ENCODE measurements around the gene SEC24C.
A peak's percentile ranks its signal among the peaks of the same experiment; 100 is the strongest.

Gene SEC24C

DNA sequence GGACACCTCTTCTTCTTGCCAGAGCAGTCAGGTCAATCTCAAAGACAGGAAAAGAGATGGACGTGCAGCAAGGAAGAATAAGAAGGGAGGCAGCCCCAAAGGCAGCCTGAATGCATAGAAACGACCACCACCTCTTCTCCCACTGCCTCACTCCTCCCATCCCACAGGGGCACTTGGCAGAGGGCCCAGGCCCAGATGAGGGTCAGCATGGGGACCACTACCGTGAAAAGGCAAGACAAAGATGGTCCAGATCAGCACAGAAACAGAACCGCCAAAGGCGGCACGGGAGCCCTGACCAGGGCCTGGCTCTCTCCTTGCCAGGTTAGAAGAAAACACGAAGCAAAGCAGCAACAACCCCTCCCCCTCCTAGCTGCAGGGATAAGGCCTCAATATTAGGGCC, 69.2 kb downstream of the SEC24C start:
- DNase-seq (ENCODE audit: low spot score), result no peak

DNA sequence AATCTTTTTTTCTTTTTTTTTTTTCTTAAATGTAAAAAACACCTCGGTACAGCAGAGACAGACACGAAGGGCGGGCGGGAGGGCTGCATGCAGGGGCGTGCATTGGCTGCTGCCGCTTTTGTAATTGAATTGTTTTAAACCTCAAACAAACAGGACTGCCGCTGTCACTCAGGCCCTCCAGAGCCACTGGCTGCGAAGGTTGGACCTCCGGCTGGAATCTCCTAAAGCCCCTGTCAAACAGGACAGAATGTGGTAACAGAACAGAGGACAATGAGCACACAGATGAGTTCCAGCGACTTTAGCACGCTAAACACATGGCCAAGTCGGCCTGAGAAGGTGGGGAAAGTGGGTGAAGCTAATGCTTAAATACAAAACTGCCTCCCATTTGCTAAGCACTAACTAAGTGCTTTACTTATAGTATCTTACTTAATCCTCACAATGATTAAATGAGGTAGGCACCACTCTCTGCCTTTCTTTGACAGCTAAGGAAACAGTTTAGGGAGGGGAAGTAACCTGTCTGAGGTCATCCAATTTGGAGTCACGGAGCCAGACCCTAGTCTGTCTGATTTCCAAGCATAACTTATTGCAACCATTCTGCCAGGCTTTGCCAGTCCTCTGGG, 70.2 kb downstream of the SEC24C start:
- DNase-seq (ENCODE audit: low spot score), result no peak

DNA sequence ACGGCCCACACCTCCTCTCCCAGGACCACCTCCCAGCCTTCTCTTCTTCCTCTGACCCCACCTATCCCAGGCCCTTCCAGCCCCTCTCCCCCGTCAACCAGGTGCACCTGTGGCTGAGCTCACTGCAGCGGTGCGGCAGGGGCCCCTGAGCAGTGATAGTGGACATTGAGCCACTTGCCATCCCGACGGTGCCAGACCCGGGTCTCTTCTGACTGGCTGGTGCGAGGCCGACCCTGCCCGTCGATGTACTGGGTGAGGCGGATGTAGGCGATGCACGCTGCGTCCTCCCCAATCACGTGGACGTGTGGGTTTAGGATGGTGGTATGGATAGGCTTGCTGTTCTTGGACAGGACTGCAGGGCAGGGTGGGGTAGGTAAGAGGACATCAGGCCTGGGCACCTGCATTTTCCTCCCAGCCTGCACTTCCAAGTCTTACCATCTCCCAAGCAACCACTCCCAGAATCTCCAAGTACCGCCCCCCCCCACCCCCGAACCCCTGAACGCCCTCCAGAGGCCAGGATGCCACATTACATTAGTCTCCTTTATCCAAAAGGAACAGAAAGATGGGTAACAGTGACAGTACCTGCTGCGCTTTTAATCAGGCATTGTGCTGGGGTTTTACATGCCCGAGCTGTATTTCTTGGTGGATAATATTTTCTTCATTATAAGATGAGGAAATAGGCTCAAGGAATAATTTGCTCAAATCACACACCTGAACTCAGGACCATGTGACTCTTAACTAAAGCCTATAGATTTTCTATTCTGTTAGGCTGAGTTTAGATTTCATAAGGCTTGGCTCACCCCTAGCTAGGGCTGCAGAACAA, 70.9 kb downstream of the SEC24C start:
- peak; percentile 20 for DNase-seq (ENCODE audit: low spot score)

DNA sequence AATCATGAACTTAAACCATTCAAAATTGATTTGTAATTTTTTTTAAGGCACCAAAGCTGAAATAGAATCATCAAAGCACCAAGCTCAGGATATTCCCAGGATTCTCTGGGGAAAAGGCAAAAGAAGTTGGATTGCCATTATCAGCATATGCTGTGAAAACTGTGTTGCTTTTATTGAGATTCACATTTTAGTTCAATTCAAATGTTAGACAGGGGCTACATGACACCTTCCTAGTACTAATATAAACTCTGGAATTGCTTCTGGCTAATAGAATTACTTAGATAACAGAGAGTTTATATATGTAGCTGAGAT, 71.5 kb downstream of the SEC24C start:
- no peak for DNase-seq (ENCODE audit: low spot score)

DNA sequence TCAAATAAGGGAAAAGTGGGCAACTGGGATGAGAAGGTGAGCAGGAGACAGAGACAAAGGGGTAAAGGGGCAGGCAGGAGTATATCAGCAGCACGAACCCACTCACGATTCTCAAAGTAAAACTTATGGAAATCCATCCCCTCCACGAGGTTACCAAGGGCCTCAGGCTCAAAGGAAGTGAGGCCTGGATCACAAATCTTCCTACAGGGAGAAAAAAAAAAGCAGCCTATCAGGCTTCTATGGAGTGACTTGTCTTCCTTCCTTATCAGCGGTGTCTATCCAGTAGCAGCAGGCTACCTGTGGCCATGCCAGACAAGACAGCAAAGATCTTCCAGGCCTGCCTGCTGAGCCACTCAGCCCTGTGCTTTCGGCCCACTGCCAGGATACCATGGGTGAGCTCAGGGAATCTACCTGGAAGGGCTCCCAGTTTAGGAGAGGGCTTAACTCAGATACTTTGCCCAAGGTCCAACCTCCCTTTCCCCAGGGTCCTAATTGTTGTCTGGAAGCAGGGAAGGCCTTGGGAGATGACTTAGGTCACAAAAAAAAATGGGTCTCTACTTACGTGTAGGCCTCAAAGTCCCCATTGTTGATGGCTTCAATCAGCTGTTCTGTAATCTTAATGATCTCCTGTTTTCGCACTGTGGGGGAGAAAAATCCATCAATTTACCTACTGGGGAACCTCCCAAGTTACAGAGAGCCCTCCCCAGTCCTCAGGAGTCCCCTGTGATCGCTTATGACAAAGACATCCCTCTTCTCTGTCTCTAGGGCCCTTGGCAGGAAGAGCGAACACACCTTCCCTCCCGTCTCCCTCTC, 73.0 kb downstream of the SEC24C start:
- DNase-seq (ENCODE audit: low spot score), result no peak

DNA sequence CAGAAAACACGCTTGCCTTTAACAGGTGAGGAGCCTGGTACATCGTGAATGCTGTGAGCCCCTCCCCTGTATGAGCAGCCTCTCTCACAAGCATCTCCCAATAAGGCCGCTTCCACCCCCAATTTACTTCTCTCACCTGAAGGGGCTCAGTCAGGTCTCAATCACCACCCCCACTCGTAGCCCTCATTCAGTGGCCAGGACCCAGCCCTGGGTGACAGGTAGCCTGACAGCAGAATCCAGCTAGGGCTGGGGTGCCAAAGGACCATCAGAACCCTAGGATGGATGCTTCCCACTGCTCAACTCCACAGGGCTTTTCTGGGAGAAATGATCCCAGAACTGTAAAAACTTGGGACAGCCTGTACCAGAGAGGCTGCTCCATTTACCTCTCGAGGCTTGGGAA, 73.7 kb downstream of the SEC24C start:
- DNase-seq (ENCODE audit: low spot score), result no peak

DNA sequence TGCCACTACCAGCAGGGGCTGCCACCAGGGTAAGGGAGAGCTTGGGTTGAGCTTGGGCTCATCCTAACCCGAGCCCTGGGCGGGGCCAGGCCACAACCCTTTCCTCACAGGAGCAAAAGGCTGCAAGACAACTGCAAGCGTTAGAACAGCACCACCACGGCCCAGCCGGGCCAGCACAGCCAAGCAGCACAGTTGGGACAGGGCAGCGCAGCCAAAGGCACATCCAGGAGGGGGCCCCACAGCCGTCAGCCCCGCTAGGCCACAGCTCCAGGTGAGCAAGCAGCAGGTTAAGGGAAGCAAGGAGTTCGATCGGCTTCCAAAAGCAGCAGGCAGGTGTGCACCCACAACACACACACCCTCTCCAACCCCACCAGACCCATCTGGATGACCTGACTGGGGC, 74.2 kb downstream of the SEC24C start:
- no peak for DNase-seq (ENCODE audit: low spot score)

DNA sequence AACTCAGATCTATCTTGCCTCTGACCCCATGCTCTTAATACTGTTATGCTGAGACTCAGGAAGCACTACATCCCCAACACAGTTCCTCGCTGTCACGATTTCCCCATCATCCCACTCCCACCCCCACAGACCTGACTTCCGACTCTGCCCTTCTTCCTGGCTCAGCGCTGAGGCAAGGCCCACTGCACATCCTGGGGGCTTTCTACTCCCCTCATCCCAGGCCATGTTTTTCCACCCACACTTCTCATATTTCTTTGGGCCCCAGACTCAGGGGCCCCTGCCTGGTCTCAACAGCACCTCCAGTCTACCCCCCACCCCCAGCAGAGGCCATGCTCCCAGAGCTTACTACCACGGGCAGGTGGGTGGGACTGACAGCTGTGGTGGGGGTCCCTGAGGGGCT, 74.9 kb downstream of the SEC24C start:
- DNase-seq (ENCODE audit: low spot score), result no peak

DNA sequence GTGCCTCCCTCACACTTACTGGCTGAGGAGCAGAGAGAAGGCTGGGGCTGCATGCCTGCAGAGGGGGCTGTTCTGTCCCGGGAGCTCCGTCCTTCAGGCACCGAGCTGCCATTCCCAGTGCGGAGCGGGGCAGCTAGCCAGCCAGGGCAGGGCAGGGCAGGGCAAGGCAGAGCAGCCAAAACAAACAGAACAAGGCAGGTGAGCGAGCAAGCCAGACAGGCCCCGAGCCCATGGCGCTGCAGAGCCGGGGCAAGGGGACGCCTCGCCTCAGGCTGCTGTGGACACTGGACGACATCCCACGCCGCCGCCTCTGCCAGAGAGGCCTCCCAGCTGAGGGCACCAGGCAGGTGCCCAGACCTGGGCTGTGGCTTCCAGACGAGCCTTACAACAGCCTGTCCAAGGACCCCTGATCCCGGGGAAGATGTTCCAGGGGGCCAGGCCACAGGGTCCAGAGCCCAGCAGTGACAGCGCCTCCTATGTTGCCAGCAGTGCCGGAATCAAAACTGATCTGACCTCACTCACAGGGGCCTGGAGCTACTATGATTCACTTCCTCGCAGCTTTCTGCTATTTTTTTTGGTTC, 75.4 kb downstream of the SEC24C start:
- DNase-seq (ENCODE audit: low spot score), result no peak

Measured in NAMALWA (cell line).